Activated naive CD8-positive, alpha-beta T cell treated with anti-CD3 and anti-CD28 coated beads, Interleukin-2, amount 10 ng/mL, durations not matched to agents 7 days and 5 days (primary cell): Measurements from ENCODE around the gene GALNT18. TPM values are rescaled to one million over a fixed set of nuclear protein-coding genes. Genes with fewer than 3 reads are reported as not detected.

Source experiments
- ATAC-seq: fragments of 150-1000 bp; cut with Tn5 transposase; one replicate; pipeline ENCODE4 v1.10.0; 2021; ENCODE audit warnings: low read depth, moderate library complexity
- POLR2A ChIA-PET: fragments of 350-600 bp; sonication (Branson Sonifier 250); formaldehyde crosslinking; loops from one replicate; lab custom pipeline; 2021; ENCODE audit warnings: antibody characterized with exemption; lab: Charles Lee
- DNase-seq: peaks from one replicate; pipeline ENCODE4 v3.0.0; 2021
- H3K27ac Mint-ChIP-seq: one replicate; pipeline ENCODE4 v1.8.0; 2022; ENCODE audit warnings: mild to moderate bottlenecking, mixed read lengths
- H3K27me3 Mint-ChIP-seq: one replicate; pipeline ENCODE4 v1.8.0; 2022; ENCODE audit warnings: mild to moderate bottlenecking, moderate library complexity, mixed read lengths
- H3K36me3 Mint-ChIP-seq: one replicate; pipeline ENCODE4 v1.8.0; 2021; ENCODE audit warnings: mild to moderate bottlenecking, mixed read lengths
- H3K4me1 Mint-ChIP-seq: one replicate; pipeline ENCODE4 v1.8.0; 2021; ENCODE audit warnings: mixed read lengths
- H3K4me3 Mint-ChIP-seq: one replicate; pipeline ENCODE4 v1.8.0; 2022; ENCODE audit warnings: mild to moderate bottlenecking, moderate library complexity, mixed read lengths
- H3K9me3 Mint-ChIP-seq: one replicate; pipeline ENCODE4 v1.8.0; 2021; ENCODE audit warnings: mixed read lengths
- total RNA-seq, 2 experiments: library from RNA; stranded (reverse); gene quantifications; one replicate each; pipeline ENCODE4 v1.2.3, GENCODE V29; 2021

Gene GALNT18
- total RNA-seq, 2 experiments from 2014 or later = 1.7 to 2.0 TPM

DNA sequence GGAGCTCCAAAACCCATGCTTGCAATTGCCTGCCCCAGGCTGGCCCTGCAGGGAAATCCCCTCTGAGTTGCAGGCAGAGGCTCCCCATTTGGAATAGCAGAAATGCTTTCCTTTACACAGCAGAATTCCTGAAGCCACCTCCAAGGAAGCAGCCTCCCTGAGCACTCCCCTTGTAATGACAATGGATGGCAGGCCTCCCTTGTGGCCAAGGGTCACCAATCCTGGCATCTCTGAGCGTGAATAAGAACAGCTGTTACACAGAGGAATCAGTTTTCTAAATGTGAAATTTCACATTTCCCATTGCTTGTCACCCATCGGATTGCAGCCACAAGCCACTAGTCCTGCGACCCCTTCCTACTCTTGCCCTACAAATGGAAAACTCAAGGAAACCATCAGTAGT is 107.6 kb downstream of the GALNT18 start:
- Mint-ChIP-seq H3K9me3 (no peaks in the 10 kb centered on the region), H3K27ac (no peak overlapping the region), H3K4me1 (no peaks in the 10 kb centered on the region), H3K36me3 (no peaks in the 10 kb centered on the region), H3K4me3 (no peak overlapping the region), H3K27me3 (peaks cover 10% of the 10 kb centered on the region)
- POLR2A ChIA-PET = no interaction called here
- DNase-seq (no peak), ATAC-seq (no peak)

DNA sequence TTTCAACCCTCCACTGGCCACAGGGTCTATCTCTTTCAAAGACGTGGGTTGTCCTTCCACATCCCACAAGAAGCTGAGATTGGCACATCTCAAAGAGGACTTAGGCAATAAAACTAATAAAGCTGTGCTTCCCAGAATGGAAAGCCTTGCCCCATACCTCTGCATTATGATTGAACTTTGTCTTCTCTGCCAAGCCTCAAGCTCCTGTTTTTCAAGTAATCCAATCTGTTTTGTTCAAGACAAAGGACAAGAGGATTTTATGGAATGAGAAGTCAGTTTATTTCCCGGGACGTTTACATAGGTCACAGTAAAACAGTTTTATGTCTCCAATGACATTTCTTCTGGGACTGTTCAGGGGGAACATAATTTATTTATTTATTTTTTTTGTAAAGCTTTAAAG is 108.4 kb downstream of the GALNT18 start:
- Mint-ChIP-seq H3K4me3 (no peak overlapping the region), H3K27ac (no peak overlapping the region), H3K4me1 (no peaks in the 10 kb centered on the region), H3K27me3 (peaks cover 10% of the 10 kb centered on the region), H3K9me3 (no peaks in the 10 kb centered on the region), H3K36me3 (no peaks in the 10 kb centered on the region)
- POLR2A ChIA-PET = no interaction called here
- ATAC-seq (no peak), DNase-seq (no peak)

GRCh38 chr11:11512929-11513328 is 108.9 kb downstream of the GALNT18 start:
- Mint-ChIP-seq H3K4me3 (no peak overlapping the region), H3K9me3 (no peaks in the 10 kb centered on the region), H3K27me3 (peaks cover 10% of the 10 kb centered on the region), H3K27ac (no peak overlapping the region), H3K36me3 (no peaks in the 10 kb centered on the region), H3K4me1 (no peaks in the 10 kb centered on the region)
- DNase-seq (no peak), ATAC-seq (no peak)
- POLR2A ChIA-PET = no interaction called here

DNA sequence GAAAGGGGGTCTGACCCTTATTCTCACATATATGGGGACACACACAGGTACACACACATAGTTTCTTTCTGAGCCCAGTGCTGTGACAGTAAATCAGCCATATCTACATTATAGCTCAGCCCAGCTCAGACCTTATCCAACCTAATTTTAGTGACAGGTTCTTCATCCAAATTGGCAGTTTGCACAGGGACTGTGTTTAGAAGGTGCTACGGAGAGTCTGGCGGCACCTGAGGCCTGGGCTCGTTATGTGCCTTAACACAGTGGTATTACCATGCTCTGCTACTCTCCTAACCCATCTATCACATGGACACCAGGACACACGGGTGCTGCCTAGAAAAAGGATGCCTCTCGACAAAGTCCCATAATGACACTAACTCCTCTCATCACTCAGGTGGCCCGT is 109.3 kb downstream of the GALNT18 start:
- Mint-ChIP-seq H3K27ac (no peak overlapping the region), H3K4me1 (no peaks in the 10 kb centered on the region), H3K4me3 (no peak overlapping the region), H3K9me3 (no peaks in the 10 kb centered on the region), H3K36me3 (no peaks in the 10 kb centered on the region), H3K27me3 (peaks cover 7% of the 10 kb centered on the region)
- DNase-seq = no peak
- no peak for ATAC-seq
- POLR2A ChIA-PET = no interaction called here

- H3K27ac Mint-ChIP-seq = no peak overlapping the region
- peaks cover 9% of the 10 kb centered on the region for H3K27me3 Mint-ChIP-seq
- H3K36me3 Mint-ChIP-seq = no peaks in the 10 kb centered on the region
- POLR2A ChIA-PET = no interaction called here
- no peaks in the 10 kb centered on the region for H3K9me3 Mint-ChIP-seq
- ATAC-seq = no peak
- no peak overlapping the region for H3K4me3 Mint-ChIP-seq
- H3K4me1 Mint-ChIP-seq = no peaks in the 10 kb centered on the region
- DNase-seq = no peak
Observed at GRCh38 chr11:11512090-11512489, 109.7 kb downstream of the GALNT18 start.

GRCh38 chr11:11510939-11511338 is 110.9 kb downstream of the GALNT18 start:
- no peak overlapping the region for H3K27ac Mint-ChIP-seq

DNA sequence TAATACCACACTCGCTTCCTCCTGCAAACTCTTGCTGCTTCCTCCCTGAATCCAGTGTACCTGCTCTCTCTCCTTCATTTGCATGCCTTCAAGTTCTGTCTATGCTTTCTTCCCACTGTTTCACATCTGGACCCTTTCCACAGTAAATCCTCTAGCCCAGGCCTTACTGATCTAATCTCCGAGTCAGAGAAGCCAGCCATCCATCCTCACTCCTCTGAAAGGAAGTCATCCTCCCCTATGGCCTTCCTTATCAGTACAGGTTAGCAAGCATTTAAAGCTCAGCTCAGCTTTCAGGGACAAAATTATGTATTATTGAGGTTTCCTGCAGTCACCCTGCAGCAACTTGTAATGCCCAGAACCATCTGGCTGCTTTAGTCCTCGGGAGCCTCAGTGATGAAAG is 116.1 kb downstream of the GALNT18 start:
- Mint-ChIP-seq H3K4me3 (no peak overlapping the region), H3K4me1 (no peaks in the 10 kb centered on the region), H3K27ac (no peak overlapping the region), H3K36me3 (no peaks in the 10 kb centered on the region), H3K9me3 (no peaks in the 10 kb centered on the region), H3K27me3 (peaks cover 7% of the 10 kb centered on the region)
- ATAC-seq (no peak), DNase-seq (no peak)
- POLR2A ChIA-PET = no interaction called here

More at GRCh38 chr11:11510939-11511338, 110.9 kb downstream of the GALNT18 start:
- Mint-ChIP-seq H3K9me3 (no peaks in the 10 kb centered on the region), H3K4me1 (no peaks in the 10 kb centered on the region), H3K4me3 (no peak overlapping the region), H3K27me3 (peaks cover 7% of the 10 kb centered on the region), H3K36me3 (no peaks in the 10 kb centered on the region)
- ATAC-seq (no peak), DNase-seq (no peak)
- POLR2A ChIA-PET = no interaction called here

DNA sequence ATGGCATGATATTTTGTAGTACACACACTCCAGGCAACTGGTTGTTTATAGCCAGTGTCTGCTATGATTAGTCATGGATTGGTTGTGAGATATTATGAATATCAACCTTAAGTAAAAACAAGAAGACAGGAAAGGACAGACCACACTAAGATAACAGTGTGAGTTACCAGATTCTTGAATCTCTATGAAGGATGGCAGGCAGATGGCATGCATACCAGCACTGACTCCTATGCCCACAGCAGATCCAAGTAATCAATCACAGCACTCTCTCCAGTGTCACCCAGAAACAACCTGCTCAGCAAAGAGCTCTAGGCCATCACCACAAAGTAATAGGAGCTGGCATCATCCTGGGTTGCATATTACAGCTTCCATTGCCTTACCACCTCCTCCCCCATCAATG is 116.6 kb downstream of the GALNT18 start:
- POLR2A ChIA-PET = no interaction called here
- Mint-ChIP-seq H3K27ac (no peak overlapping the region), H3K27me3 (peaks cover 7% of the 10 kb centered on the region)

GRCh38 chr11:11504071-11504470 is 117.7 kb downstream of the GALNT18 start:
- Mint-ChIP-seq H3K4me1 (no peaks in the 10 kb centered on the region), H3K9me3 (no peaks in the 10 kb centered on the region), H3K27ac (no peak overlapping the region), H3K36me3 (no peaks in the 10 kb centered on the region), H3K27me3 (peaks cover 7% of the 10 kb centered on the region), H3K4me3 (no peak overlapping the region)
- POLR2A ChIA-PET = no interaction called here
- ATAC-seq = no peak
- DNase-seq = no peak

More for the DNA sequence above, 116.6 kb downstream of the GALNT18 start:
- Mint-ChIP-seq H3K4me1 (no peaks in the 10 kb centered on the region), H3K36me3 (no peaks in the 10 kb centered on the region), H3K9me3 (no peaks in the 10 kb centered on the region), H3K4me3 (no peak overlapping the region)
- ATAC-seq (no peak), DNase-seq (no peak)

GRCh38 chr11:11502263-11502861 is 119.4 kb downstream of the GALNT18 start:
- POLR2A ChIA-PET = no interaction called here
- no peak overlapping the region for H3K4me3 Mint-ChIP-seq
- ATAC-seq = no peak

GRCh38 chr11:11501546-11502262 is 120.1 kb downstream of the GALNT18 start:
- Mint-ChIP-seq H3K27me3 (peaks cover 3% of the 10 kb centered on the region), H3K9me3 (no peaks in the 10 kb centered on the region), H3K27ac (no peak overlapping the region), H3K4me3 (no peak overlapping the region), H3K4me1 (no peaks in the 10 kb centered on the region), H3K36me3 (no peaks in the 10 kb centered on the region)
- no peak for ATAC-seq
- POLR2A ChIA-PET = no interaction called here
- DNase-seq = no peak

More at GRCh38 chr11:11502263-11502861, 119.4 kb downstream of the GALNT18 start:
- DNase-seq = no peak
- H3K27me3 Mint-ChIP-seq = peaks cover 4% of the 10 kb centered on the region
- no peaks in the 10 kb centered on the region for H3K4me1 Mint-ChIP-seq
- H3K9me3 Mint-ChIP-seq = no peaks in the 10 kb centered on the region
- no peak overlapping the region for H3K27ac Mint-ChIP-seq
- H3K36me3 Mint-ChIP-seq = no peaks in the 10 kb centered on the region

GRCh38 chr11:11500744-11501487 is 120.9 kb downstream of the GALNT18 start:
- POLR2A ChIA-PET = no interaction called here
- no peak overlapping the region for H3K4me3 Mint-ChIP-seq
- H3K36me3 Mint-ChIP-seq = no peaks in the 10 kb centered on the region
- no peak overlapping the region for H3K27ac Mint-ChIP-seq
- no peak for DNase-seq
- H3K27me3 Mint-ChIP-seq = peaks cover 3% of the 10 kb centered on the region
- ATAC-seq = no peak
- no peaks in the 10 kb centered on the region for H3K4me1 Mint-ChIP-seq
- H3K9me3 Mint-ChIP-seq = no peaks in the 10 kb centered on the region

DNA sequence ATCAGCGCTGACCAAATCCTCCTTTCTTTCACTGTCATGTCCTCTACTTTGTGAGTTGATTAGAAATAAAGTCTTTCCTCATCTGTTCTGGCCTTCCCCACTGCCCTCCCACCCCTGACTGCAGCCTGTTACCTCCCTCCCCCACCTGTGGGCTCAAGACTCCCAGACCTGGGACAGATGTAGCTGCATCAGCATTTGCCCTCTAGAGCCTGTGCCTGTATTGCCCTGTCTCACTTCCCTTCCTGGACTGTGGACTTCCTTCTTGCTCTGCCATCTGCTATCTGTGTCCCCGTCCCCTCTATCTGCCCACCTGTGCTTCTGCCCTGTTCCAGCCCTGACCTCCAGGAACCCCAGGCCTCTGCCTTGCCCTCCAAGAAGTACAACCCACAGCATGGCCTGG is 122.5 kb downstream of the GALNT18 start:
- H3K9me3 Mint-ChIP-seq = no peaks in the 10 kb centered on the region
- POLR2A ChIA-PET = no interaction called here
- H3K4me3 Mint-ChIP-seq = no peak overlapping the region
- no peak overlapping the region for H3K27ac Mint-ChIP-seq
- no peaks in the 10 kb centered on the region for H3K4me1 Mint-ChIP-seq
- H3K27me3 Mint-ChIP-seq = peaks cover 4% of the 10 kb centered on the region
- no peak for DNase-seq
- H3K36me3 Mint-ChIP-seq = no peaks in the 10 kb centered on the region
- no peak for ATAC-seq

- POLR2A ChIA-PET = no interaction called here
- H3K36me3 Mint-ChIP-seq = no peaks in the 10 kb centered on the region
- H3K27me3 Mint-ChIP-seq = peaks cover 4% of the 10 kb centered on the region
- no peaks in the 10 kb centered on the region for H3K4me1 Mint-ChIP-seq
- DNase-seq = no peak
- no peak for ATAC-seq
- H3K4me3 Mint-ChIP-seq = no peak overlapping the region
- no peaks in the 10 kb centered on the region for H3K9me3 Mint-ChIP-seq
- no peak overlapping the region for H3K27ac Mint-ChIP-seq
Observed at GRCh38 chr11:11498195-11498594, 123.6 kb downstream of the GALNT18 start.
